GM18868 (cell line): Measurements from ENCODE around the gene TMOD2.

ENCODE experiments used
- ATAC-seq: cut with Tn5 transposase; IDR thresholded peaks from one replicate; pipeline ENCODE4 v1.9.1; 2021; ENCODE audit warnings: mild to moderate bottlenecking, moderate library complexity; ENCODE audit not compliant: unreplicated experiment

Gene TMOD2

GRCh38 chr15:51849860-51850259, 98.5 kb downstream of the TMOD2 start:
- ATAC-seq: no peak

DNA sequence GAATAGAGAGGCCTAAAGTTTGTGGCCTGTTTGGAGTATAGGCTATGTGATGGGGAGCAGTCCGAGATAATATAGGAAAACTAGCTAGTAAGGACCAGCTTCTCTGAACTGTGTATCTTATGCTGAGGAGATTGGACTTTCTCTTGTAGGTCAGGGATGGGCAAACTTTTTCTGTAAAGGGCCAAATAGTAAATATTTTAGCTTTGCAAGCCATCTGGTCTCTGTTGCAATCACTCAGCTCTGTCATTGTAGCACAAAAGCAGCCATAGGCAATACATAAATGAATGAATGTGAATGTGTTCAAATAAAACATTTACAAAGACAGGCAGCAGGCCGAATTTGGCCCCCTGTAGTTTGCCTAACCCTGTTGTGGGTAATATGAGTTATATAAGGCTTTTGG, 102.6 kb downstream of the TMOD2 start:
- ATAC-seq: no peak

DNA sequence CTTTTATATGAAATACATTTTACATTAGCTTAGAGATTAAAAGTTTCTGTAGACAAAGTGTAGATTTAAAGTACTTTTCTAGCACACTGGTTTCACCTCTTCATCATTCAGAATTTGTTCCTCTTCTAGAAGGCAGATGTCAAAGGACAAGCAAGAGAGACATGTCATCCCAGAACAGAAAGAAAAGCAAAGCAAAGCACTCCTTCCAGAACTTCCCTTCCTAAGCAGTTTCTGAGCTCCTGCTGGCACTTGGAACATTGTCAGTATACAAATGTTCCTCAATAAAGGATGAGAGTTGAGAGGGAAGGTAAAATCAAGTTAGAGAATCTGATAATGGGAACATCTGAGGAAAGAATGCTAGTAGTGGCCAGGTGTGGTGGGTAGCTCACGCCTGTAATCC, 104.2 kb downstream of the TMOD2 start:
- no peak for ATAC-seq

DNA sequence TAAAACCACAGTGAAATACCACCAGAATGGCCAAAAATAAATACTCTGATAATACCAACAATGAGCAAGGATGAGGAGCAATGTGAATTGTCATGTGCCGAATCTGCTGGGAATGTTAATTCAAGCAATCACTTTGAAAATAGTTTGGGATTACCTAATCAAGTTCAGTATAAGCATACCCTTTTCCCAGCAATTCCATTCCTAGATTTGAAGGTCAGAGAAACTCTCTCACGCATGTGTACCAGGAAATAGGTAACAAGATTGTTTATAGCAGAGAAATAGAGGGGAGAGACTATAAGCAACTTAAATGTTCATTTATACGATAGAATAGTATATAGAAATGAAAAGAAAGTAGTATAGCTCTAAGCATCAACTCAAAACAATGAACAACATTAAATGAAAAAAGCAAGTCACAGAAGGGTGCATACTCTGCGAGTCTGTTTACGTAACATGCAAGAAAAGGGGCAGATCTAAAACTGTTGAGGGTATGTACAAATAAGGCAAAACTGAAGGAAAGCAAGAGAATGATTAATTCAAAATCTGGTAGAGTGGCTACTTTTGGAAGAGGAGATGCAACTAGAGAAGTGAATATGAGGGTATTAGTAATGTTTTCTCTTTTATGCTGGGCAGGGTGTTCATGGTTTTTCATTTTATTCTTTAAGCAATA, 105.5 kb downstream of the TMOD2 start:
- no peak for ATAC-seq

GRCh38 chr15:51861557-51862359, 110.4 kb downstream of the TMOD2 start:
- no peak for ATAC-seq

DNA sequence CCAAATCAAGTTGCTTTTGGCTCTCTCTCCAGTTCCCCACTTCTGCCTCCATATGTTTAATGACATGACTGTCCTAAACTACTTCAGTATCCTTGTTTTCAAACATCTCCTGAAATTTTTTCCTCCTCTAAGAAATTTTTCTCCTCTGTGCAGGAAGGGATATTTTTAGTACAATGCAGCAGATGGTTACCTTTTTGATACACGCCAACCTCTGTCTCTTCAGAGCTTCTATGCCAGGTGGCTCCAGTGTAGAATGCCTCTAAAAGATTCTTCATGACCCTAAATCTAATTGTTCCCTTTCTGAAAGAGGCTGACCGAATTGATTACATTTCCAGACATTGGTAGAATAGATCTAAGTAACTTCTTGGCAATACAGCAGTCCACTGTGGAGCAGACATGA, 111.7 kb downstream of the TMOD2 start:
- no peak for ATAC-seq

GRCh38 chr15:51864408-51865056, 113.1 kb downstream of the TMOD2 start:
- ATAC-seq: no peak

DNA sequence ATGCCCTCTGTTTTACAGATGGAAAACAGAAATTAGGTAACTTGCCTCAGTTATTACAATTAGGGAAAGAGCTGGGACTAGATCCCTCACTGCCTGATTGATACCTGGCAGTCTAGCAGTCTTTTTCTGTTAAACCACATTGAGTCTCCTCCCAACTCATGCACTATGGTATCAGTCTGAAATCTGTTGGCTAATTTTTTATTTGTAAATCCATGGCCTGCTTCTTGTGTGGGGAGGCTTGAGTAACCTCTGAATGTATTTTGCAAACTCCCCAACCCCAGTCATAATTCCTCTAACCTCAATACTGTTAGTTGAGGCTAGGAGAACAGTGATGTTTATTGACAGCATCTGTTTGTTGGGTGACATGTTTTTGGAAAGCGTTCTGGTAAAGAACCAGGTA, 113.9 kb downstream of the TMOD2 start:
- no peak for ATAC-seq
